MV-4-11 (cell line): ENCODE results near the gene GARIN5B.
A peak's percentile ranks its signal among the peaks of the same experiment; 100 is the strongest.

Source experiments
- DNase-seq: peaks from one replicate; lab custom pipeline; 2025; lab: John Stamatoyannopoulos, UW

GARIN5B gene

GRCh38 chr19:55348317-55349034 is 14.6 kb downstream of the GARIN5B start:
- no peak for DNase-seq

- DNase-seq = no peak
Observed at GRCh38 chr19:55347442-55348009, 15.5 kb downstream of the GARIN5B start.

GRCh38 chr19:55346725-55347441 is 16.2 kb downstream of the GARIN5B start:
- DNase-seq = no peak

GRCh38 chr19:55345818-55346724 is 17.0 kb downstream of the GARIN5B start:
- no peak for DNase-seq

- DNase-seq = no peak
Observed at GRCh38 chr19:55345101-55345817, 17.8 kb downstream of the GARIN5B start.

- no peak for DNase-seq
Observed at GRCh38 chr19:55344444-55344843, 18.6 kb downstream of the GARIN5B start.

- DNase-seq = no peak
Observed at GRCh38 chr19:55341595-55342531, 21.2 kb downstream of the GARIN5B start.

- peak; percentile 52 for DNase-seq
Observed at GRCh38 chr19:55341171-55341588, 21.9 kb downstream of the GARIN5B start.

- DNase-seq = no peak
Observed at GRCh38 chr19:55340784-55341147, 22.3 kb downstream of the GARIN5B start.

GRCh38 chr19:55339889-55340783 is 22.9 kb downstream of the GARIN5B start:
- no peak for DNase-seq

- DNase-seq = peak; percentile 100
Observed at GRCh38 chr19:55339105-55339888, 23.8 kb downstream of the GARIN5B start, which contains the start of gene KMT5C. Gene KMT5C, plus strand, starts transcription at chr19:55339876. Its CDS starts 2,061 bp downstream, at chr19:55341937.

- DNase-seq = no peak
Observed at GRCh38 chr19:55336101-55336500, 27.0 kb downstream of the GARIN5B start.

- peak; percentile 29 for DNase-seq
Observed at GRCh38 chr19:55333870-55334269, 29.2 kb downstream of the GARIN5B start.

GRCh38 chr19:55329791-55330190 is 33.3 kb downstream of the GARIN5B start:
- peak; percentile 25 for DNase-seq

- DNase-seq = peak; percentile 49
Observed at GRCh38 chr19:55328774-55329318, 34.2 kb downstream of the GARIN5B start.

- peak; percentile 69 for DNase-seq
Observed at GRCh38 chr19:55325172-55325571, 37.9 kb downstream of the GARIN5B start, which contains the start of gene TMEM150B. Gene TMEM150B, minus strand, starts transcription at chr19:55325341. Its CDS starts 4,305 bp downstream, at chr19:55321036.

GRCh38 chr19:55324662-55325061 is 38.4 kb downstream of the GARIN5B start:
- DNase-seq = no peak
